NCI-H128 (cell line): Measurements from ENCODE around the gene NRG4.
"Not testable (repeated sequence)": the region's sequence is repeated elsewhere in the genome, so short reads cannot be mapped to it uniquely, and the experiment has no call there.

Source experiments
- DNase-seq: peaks from one replicate; lab custom pipeline; 2025; ENCODE audit not compliant: unreplicated experiment; lab: John Stamatoyannopoulos, UW

Gene NRG4

DNA sequence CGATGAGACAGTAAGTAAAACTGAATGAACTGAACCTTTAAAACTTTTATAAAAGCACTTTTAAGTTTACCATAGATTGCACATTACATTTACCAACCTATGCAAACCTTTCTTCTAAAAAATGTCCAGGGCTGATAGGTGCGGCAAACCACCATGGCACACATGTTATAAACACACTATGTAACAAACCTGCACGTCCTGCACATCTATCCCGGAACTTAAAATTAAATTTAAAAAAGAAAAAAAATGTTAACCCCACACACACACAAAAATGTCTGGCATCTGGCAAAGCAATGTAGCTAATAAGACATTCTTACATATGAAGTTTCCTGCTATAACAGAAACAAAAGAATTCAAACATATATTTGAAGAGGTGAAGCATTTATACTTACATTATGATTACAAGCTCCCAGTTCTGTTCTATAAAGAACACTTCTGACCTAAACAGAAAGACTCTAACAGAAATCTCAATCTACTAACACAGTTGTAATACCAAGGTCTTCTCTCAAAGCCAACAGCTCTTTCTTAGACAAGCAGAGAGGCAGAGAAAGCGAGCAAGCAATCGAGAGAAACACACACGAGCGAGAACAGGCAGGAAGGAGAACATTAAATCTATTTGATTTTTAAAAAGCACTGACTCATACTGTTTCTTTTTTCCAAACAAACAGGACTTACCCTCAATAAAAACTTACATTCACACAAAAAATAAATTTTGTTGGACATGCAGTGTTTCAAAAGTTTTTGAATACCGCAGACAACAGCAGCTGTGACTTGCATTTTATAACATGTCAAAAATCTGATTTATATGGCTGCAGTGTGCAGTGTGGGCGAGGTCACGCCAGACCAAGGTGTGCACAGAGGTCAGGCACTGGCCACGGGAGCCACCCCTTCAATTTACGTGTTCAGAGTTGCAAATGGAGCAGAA, at the start of gene NRG4:
Gene NRG4, minus strand, starts transcription at position 798 of the 925 bp plus-strand sequence. CDS start 1,194 bp downstream, outside the sequence.
- no peak for DNase-seq

DNA sequence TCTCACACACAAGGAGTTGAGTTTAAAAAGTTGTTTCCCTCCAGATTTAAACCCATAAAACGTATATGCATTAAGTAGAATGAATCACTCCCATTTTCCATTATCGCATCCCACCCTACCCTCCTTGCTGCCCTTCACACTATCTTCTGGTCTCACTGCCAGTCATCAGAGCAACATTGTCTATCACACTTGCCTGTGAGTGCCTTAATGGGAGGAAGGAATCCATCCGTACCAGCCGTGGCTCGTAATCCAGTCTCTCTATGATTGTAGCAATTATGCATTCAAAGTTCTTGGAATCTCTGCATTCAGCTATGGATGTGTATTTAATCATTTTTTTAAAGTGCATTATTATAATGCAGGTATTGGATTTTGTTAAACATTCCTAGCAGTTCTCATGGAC, 49.5 kb upstream of the NRG4 start:
- DNase-seq: no peak

DNA sequence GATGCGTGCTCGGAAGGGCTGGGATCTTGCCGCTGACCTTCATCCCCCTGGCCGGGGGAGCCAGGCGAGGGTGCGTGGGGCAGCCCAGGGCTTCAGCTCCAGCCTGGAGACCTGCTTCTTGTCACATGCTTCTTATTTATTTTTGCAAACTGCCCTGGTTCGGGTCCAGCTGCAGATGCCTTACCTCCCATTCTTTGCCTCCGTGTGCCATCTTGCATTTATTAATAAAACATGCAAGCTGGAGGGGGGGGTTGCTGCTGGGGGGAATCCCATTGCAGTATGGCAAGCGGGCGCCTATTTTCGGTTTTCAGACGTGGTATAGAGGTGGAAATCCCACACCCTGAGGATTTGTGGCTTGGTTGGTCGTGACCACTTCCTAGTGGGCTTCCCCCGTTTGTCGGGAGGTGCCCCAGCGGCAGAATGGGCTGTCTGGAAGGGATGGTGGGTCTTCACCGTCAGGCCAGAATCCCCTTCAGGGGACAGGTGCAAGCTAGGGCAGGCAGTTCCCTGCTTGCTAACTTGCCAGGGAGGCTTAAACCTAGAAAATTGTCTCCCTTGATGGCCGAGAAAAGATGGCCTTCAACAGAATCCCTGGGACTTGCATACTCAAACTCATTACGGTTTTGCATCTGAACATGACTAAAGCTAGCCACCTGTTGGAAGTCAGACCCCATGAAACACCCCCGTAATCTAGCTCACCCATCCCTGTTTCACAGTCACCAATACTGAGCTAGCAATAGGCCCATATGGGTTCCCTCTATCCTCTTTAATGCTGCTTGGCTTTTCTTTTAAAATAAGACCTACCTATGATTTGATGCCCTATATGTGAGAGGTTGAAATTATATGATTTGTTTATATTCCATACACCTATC, 48.1 kb upstream of the NRG4 start:
- DNase-seq: no peak

GRCh38 chr15:76059320-76060117, 47.3 kb upstream of the NRG4 start, which contains the start of gene TMEM266:
Gene TMEM266 (plus strand): TSS chr15:76059985. CDS start chr15:76134264, 74,279 bp downstream.
- DNase-seq: no peak

DNA sequence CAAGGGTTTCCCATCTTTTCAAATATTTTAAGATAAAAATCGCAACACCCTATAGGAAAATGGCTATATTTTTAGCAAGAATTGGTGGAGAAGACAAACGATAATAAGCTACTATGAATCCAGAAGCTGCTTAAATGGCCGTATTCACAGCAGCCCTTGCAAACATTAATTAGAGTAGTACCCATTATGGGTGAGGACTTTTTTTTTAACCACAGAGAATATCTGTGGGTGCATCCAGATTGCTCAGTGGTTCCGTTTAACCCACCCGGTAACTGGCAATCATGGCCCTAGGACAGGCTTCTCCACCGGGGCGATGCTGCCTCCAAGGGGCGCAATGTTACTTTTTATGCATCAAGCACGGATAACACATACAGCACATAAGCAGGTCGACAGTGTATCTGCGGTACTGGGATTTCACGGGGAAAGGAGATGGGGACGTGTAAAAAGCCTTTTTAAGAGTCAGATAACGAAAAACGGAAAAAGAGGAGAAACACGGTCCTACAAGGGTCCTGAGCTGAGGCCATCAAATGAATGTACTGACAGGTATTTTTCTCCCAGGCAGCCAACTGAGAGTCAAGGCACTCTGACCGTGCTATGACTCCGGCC, 46.6 kb upstream of the NRG4 start:
- DNase-seq: no peak

GRCh38 chr15:76057332-76058000, 45.2 kb upstream of the NRG4 start:
- DNase-seq: no peak

GRCh38 chr15:76056931-76057330, 44.7 kb upstream of the NRG4 start:
- no peak for DNase-seq

DNA sequence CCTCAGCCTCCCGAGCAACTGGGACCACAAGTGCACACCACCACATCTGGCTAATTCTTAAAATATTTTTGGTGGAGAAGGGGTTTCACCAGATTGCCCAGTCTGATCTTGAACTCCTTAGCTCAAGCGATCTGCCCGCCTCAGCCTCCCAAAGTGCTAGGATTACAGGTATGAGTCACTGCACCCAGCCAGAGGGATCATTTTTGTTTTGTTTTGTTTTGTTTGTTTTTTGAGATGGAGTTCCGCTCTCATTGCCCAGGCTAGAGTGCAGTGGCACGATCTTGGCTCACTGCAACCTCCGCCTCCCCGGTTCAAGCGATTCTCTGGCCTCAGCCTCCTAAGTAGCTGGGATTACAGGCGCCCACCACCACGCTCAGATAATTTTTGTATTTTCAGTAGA, 42.0 kb upstream of the NRG4 start:
- DNase-seq: not testable (repeated sequence)

GRCh38 chr15:76038512-76038911, 26.3 kb upstream of the NRG4 start:
- DNase-seq: no peak

GRCh38 chr15:76035593-76035992, 23.4 kb upstream of the NRG4 start:
- DNase-seq: no peak

DNA sequence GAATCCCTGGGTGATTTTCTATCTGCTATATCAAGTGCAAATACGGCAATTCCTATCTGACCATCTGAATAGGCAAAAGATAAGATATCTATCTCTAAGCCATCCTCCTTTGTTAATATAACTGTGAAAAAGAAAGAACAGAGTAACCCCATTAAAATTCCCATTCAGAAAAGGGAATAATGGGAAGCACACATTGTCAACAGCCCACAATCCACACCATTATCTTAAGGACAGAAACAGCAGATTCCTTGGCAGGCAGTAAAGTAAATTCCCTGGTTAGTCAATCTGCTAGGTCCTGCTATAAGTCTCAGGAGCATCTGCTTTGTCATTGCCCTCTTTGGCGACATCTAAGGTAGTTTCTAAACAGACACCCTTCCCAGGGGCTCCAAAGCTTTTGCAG, 21.9 kb upstream of the NRG4 start:
- no peak for DNase-seq

GRCh38 chr15:76033438-76033837, 21.2 kb upstream of the NRG4 start:
- no peak for DNase-seq

DNA sequence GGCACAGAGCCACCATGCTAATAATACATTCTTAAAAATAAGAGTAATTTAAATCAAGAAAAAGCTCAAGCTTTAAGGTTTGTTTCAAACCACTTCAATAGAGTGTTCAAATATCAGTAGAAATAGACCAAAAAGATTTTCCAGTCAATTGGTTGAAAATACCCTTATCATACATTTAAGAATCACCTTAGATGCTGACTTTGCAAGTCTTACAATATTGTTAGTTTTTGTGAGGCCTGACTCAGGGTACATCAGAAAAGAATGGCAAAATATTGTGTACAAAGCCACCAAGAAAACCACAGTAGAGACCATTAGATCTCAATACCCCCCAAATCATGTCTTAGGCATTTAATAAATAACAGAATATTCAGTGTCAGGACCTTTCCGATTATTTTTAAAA, 19.8 kb upstream of the NRG4 start:
- DNase-seq: no peak

- no peak for DNase-seq
Measured at GRCh38 chr15:76024021-76024768, 12.0 kb upstream of the NRG4 start.

DNA sequence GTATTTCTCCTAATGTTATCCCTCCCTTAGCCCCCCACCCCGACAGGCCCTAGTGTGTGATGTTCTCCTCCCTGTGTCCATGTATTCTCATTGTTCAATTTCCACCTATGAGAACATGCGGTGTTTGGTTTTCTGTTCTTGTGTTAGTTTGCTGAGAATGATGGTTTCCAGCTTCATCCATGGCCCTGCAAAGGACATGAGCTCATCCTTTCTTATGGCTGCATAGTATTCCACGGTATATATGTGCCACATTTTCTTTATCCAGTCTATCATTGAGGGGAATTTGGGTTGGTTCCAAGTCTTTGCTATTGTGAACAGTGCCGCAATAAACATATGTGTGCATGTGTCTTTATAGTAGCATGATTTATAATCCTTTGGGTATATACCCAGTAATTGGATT, 1.2 kb upstream of the NRG4 start:
- not testable (repeated sequence) for DNase-seq

- DNase-seq: no peak
Measured at GRCh38 chr15:76010613-76011012, 1.6 kb downstream of the NRG4 start.

DNA sequence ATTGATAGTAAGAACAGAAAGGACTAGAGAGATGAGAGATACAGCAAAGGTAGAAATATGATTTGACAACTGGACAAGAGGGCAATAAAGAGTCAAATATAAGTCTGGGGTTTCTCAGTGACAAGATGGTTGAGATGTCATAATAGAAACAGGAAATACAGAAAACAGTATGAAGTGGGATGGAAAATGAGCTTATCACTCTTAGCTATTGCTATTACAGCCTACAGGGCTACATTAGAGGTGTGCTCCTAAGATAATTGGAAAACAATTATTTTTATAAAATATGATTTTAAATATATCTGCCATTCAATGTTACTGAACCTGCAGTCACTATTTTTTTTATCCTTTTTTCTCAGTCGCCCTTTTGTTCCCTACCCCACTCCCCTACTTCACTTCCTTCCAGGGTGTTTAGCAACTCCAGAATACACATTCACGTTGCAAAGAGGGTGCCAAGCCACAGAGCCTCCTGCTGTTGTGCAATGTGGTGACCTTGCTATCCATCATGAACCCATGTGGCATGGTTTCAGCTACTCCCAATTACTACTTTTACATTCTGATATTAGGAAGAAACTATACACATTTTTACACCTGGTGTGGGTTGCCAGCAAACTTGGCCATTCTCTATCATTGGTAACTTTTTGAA, 6.0 kb downstream of the NRG4 start:
- DNase-seq: no peak

GRCh38 chr15:76003364-76003763, 8.9 kb downstream of the NRG4 start:
- DNase-seq: no peak

GRCh38 chr15:75995611-75996010, 16.6 kb downstream of the NRG4 start:
- DNase-seq: no peak
